Measurements from ENCODE around the gene NUDT8. TPM values are rescaled to one million over a fixed set of nuclear protein-coding genes. Genes with fewer than 3 reads are reported as not detected.

Gene NUDT8
- total and polyA plus RNA-seq, 7 donors: 19.0 to 52.2 (median 34.8) TPM

DNA sequence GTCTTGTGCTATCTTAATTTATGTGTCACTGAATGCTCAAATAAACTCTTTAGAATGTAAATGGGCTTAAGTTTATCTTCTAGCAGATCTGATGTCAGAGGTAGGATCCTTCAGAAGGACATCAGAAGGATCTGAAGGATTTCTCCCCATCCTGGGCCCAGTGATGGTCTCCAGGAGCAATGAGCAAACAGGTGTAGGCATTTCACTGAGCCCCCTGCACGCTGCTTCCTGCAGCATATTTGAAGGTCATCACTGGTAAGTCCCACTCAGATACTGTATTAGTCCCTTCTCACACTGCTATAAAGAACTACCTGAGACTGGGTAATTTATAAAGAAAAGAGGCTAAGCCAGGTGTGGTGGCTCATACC is 41.6 kb downstream of the NUDT8 start:
- no peak for ATAC-seq
- Histone ChIP-seq H3K4me3 (no peak overlapping the region), H3K36me3 (ENCODE audit: insufficient read depth in 1 of 2, low read depth in 1 of 2) (peaks cover 0 to 49% of the 10 kb centered on the region in 2 donors), H3K27me3 (ENCODE audit: insufficient read depth in 3 of 3, low read length in 2 of 3) (no peaks in the 10 kb centered on the region), H3K4me1 (peaks cover 3% of the 10 kb centered on the region), H3K27ac (no peak overlapping the region), H3K9me3 (no peaks in the 10 kb centered on the region)
- DNase-seq: no peak
- 85 to 100% (median 86%) methylated on average over 1 of the region's 1 CpG for WGBS, 3 donors
- TF ChIP-seq, protein P1, sequence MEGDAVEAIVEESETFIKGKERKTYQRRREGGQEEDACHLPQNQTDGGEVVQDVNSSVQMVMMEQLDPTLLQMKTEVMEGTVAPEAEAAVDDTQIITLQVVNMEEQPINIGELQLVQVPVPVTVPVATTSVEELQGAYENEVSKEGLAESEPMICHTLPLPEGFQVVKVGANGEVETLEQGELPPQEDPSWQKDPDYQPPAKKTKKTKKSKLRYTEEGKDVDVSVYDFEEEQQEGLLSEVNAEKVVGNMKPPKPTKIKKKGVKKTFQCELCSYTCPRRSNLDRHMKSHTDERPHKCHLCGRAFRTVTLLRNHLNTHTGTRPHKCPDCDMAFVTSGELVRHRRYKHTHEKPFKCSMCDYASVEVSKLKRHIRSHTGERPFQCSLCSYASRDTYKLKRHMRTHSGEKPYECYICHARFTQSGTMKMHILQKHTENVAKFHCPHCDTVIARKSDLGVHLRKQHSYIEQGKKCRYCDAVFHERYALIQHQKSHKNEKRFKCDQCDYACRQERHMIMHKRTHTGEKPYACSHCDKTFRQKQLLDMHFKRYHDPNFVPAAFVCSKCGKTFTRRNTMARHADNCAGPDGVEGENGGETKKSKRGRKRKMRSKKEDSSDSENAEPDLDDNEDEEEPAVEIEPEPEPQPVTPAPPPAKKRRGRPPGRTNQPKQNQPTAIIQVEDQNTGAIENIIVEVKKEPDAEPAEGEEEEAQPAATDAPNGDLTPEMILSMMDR (IDR thresholded peaks at IDR 0.05): no peak
- intact Hi-C loops (cut with DNase I): no loop called here

DNA sequence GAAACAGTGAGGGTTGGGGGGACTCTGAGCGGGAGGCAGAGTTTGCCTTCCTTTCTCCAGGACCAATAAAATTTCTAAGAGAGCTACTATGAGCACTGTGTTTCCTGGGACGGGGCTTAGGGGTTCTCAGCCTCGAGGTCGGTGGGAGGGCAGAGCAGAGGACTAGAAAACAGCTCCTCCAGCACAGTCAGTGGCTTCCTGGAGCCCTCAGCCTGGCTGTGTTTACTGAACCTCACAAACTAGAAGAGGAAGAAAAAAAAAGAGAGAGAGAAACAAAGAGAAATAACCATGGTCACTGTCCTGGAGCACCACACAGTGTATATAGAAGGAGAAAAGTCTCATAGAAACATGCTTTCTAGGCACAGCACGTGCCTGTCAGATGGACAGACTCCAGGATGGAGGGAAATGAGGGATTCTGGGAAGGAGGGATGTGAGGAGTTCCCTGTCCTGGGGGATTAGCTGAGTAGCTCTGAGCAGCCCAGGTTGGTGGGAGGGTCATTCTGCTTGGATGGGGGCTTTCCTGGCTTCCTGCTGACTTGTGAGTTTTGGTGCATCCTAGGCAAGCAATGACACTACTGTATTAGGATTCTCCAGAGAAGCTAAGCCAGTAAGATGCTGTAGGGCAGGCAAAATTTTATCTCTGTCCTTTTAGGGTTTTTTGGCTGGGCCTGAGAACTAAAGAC is 43.0 kb downstream of the NUDT8 start:
- intact Hi-C loops (cut with DNase I): no loop called here
- no peak for DNase-seq
- TF ChIP-seq, protein P1 (IDR thresholded peaks at IDR 0.05): no peak
- no peak for ATAC-seq
- Histone ChIP-seq H3K9me3 (no peaks in the 10 kb centered on the region), H3K27ac (no peak overlapping the region), H3K36me3 (ENCODE audit: insufficient read depth in 1 of 2, low read depth in 1 of 2) (peaks cover 0 to 49% of the 10 kb centered on the region in 2 donors), H3K4me3 (no peak overlapping the region), H3K4me1 (peaks cover 12% of the 10 kb centered on the region), H3K27me3 (ENCODE audit: insufficient read depth in 3 of 3, low read length in 2 of 3) (no peaks in the 10 kb centered on the region)
- WGBS, 3 donors: 74 to 85% (median 74%) methylated on average over 4 to 5 of the region's 5 CpGs

DNA sequence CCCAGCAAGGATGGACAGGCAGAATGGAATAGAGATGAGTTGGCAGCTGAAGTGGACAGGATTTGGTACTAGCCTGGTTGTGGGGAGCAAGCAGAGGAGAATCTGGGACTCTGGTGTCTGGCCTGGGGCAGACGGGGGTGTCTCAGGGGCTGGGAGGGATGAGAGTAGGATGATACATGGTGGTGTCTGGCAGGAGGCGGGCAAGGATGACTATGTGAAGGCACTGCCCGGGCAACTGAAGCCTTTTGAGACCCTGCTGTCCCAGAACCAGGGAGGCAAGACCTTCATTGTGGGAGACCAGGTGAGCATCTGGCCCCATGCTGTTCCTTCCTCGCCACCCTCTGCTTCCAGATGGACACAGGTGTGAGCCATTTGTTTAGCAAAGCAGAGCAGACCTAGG is 43.8 kb downstream of the NUDT8 start:
- DNase-seq (no peak), ATAC-seq (no peak)
- TF ChIP-seq, protein P1 (IDR thresholded peaks at IDR 0.05): no peak
- peaks cover 0 to 49% of the 10 kb centered on the region in 2 donors for H3K36me3 ChIP-seq (ENCODE audit: insufficient read depth in 1 of 2, low read depth in 1 of 2)
- peaks cover 12% of the 10 kb centered on the region for H3K4me1 ChIP-seq
- intact Hi-C loops (cut with DNase I): no loop called here
- H3K27ac ChIP-seq: no peak overlapping the region
- WGBS, 3 donors: 71 to 91% (median 90%) methylated on average over 4 of the region's 4 CpGs
- H3K4me3 ChIP-seq: no peak overlapping the region
- H3K9me3 ChIP-seq: no peaks in the 10 kb centered on the region
- no peaks in the 10 kb centered on the region for H3K27me3 ChIP-seq (ENCODE audit: insufficient read depth in 3 of 3, low read length in 2 of 3)

DNA sequence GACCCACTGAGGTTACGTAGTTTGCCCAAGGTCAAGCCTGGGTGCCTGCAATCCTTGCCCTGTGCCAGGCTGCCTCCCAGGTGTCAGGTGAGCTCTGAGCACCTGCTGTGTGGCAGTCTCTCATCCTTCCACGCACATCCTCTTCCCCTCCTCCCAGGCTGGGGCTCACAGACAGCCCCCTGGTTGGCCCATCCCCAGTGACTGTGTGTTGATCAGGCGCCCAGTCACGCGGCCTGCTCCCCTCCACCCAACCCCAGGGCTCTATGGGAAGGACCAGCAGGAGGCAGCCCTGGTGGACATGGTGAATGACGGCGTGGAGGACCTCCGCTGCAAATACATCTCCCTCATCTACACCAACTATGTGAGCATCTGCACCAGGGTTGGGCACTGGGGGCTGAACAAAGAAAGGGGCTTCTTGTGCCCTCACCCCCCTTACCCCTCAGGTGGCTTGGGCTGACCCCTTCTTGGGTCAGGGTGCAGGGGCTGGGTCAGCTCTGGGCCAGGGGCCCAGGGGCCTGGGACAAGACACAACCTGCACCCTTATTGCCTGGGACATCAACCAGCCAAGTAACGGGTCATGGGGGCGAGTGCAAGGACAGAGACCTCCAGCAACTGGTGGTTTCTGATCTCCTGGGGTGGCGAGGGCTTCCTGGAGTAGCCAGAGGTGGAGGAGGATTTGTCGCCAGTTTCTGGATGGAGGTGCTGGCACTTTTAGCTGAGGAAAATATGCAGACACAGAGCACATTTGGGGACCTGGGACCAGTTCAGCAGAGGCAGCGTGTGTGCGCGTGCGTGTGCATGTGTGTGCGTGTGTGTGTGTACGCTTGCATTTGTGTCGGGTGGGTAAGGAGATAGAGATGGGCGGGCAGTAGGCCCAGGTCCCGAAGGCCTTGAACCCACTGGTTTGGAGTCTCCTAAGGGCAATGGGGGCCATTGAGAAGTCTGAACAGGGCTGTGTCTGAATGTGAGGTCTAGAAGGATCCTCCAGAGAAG is 44.6 kb downstream of the NUDT8 start:
- Histone ChIP-seq H3K4me3 (peak overlapping the region; percentile 95), H3K36me3 (ENCODE audit: insufficient read depth in 1 of 2, low read depth in 1 of 2) (peaks cover 0 to 49% of the 10 kb centered on the region in 2 donors), H3K9me3 (no peaks in the 10 kb centered on the region), H3K4me1 (peaks cover 12% of the 10 kb centered on the region), H3K27me3 (ENCODE audit: insufficient read depth in 3 of 3, low read length in 2 of 3) (no peaks in the 10 kb centered on the region), H3K27ac (peak overlapping the region; percentile 96)
- 85 to 86% (median 85%) methylated on average over 21 of the region's 21 CpGs for WGBS, 3 donors
- intact Hi-C loops (cut with DNase I): no loop called here
- ATAC-seq (no peak), DNase-seq (no peak)
- TF ChIP-seq, protein P1 (IDR thresholded peaks at IDR 0.05): no peak
